Spleen (tissue), 11 donors: Measurements from ENCODE around the gene RNF152. TPM values are rescaled to one million over a fixed set of nuclear protein-coding genes. Genes with fewer than 3 reads are reported as not detected.

Experiments used
- DNase-seq: peaks from one replicate; pipeline ENCODE4 v3.0.0-alpha.2; 2020
- H3K27ac ChIP-seq, 8 donors: fragments of 200-600 bp; sonication (generic) in 7 of 8; 1 replicate in 4 of 8; 2 replicates in 4 of 8; pipeline versions ENCODE4 v1.5.0 to v1.8.0; 2016 to 2021; ENCODE audit warnings: inconsistent platforms in 4 of 8, mild to moderate bottlenecking in 4 of 8, moderate library complexity in 1 of 8
- H3K27me3 ChIP-seq, 7 donors: fragments of 200-600 bp; sonication (generic) in 6 of 7; replicated peaks in 1 of 7; 1 replicate in 4 of 7; 2 replicates in 3 of 7; pipeline versions ENCODE4 v1.5.0 to v1.8.0; 2016 to 2021; ENCODE audit warnings: inconsistent platforms in 3 of 7, mild to moderate bottlenecking in 1 of 7
- H3K36me3 ChIP-seq, 6 donors: fragments of 200-600 bp; sonication (generic) in 5 of 6; 1 replicate in 4 of 6; 2 replicates in 2 of 6; pipeline versions ENCODE4 v1.5.0 to v1.8.0; 2016 to 2021; ENCODE audit warnings: inconsistent platforms in 2 of 6
- H3K4me1 ChIP-seq, 6 donors: fragments of 200-600 bp; sonication (generic) in 5 of 6; 1 replicate in 3 of 6; 2 replicates in 3 of 6; pipeline versions ENCODE4 v1.5.0 to v1.8.0; 2016 to 2021; ENCODE audit warnings: inconsistent platforms in 3 of 6
- H3K4me3 ChIP-seq, 8 donors: fragments of 200-600 bp; sonication (generic) in 7 of 8; 1 replicate in 4 of 8; 2 replicates in 4 of 8; pipeline versions ENCODE4 v1.5.0 to v1.8.0; 2016 to 2021; ENCODE audit warnings: inconsistent platforms in 4 of 8, mild to moderate bottlenecking in 4 of 8, moderate library complexity in 2 of 8
- H3K9me3 ChIP-seq, 8 donors: fragments of 200-600 bp; sonication (generic) in 7 of 8; 1 replicate in 4 of 8; 2 replicates in 4 of 8; pipeline versions ENCODE4 v1.5.0 to v1.8.0; 2016 to 2021; ENCODE audit warnings: inconsistent platforms in 4 of 8
- POLR2A ChIP-seq, 3 donors: fragments of 450-650 bp; IDR thresholded peaks; one replicate each; pipeline ENCODE4 v1.5.1; 2017; ENCODE audit warnings: antibody characterized with exemption in 3 of 3, mild to moderate bottlenecking in 1 of 3
- POLR2AphosphoS5 ChIP-seq, 3 donors: sonication (generic); formaldehyde crosslinking; IDR thresholded peaks; one replicate each; pipeline ENCODE4 v1.5.1; 2017; ENCODE audit warnings: antibody characterized with exemption in 3 of 3
- WGBS, 5 donors: extraction: QIAGEN DNeasy Blood & Tissue Kit in 3 of 5; methylation state at CpG; one replicate each; pipeline versions ENCODE4 v1.1.5 to v1.1.7; 2013 to 2018; 5-methylcytosine and 5-hydroxymethylcytosine counted together
- intact Hi-C: fragments of 100-400 bp; cut with DNase I; formaldehyde crosslinking; loops from one replicate; pipeline ENCODE4 v1.15.0; 2023; ENCODE audit warnings: low total_unique reads
- polyA plus RNA-seq, 3 donors: library from polyadenylated mRNA; stranded (reverse); fragments of 200-250 nt; gene quantifications; one replicate each; pipeline ENCODE4 v1.2.1, GENCODE V29; 2013
- total RNA-seq, 7 donors: library from RNA; depleted of rRNA in 3 of 7; stranded (reverse); fragments of >200 nt in 3 of 7; fragmentation: NEBNext Ultra II Directional in 4 of 7; extraction: Animal tissue kit (Norgen Biotek cat#: 25700) in 4 of 7; gene quantifications; one replicate each; pipeline versions ENCODE4 v1.1.0 to v1.2.1, GENCODE V29; 2016 to 2021
- TF ChIP-seq, protein P1 (sequence below), 11 experiments: fragments of 200-600 bp in 7 of 11; fragments of 450-650 bp in 4 of 11; sonication (generic) in 4 of 11; IDR thresholded peaks in 8 of 11; conservative IDR thresholded peaks in 3 of 11; 1 replicate in 7 of 11; 2 replicates in 4 of 11; pipeline versions ENCODE4 v1.4.0 to v1.8.0; 2016 to 2021; ENCODE audit warnings: antibody characterized with exemption in 11 of 11, inconsistent platforms in 4 of 11, mild to moderate bottlenecking in 1 of 11
- donor health status: healthy with polysubstance abuse.
- donor health status: DM: no; HTN: no; CAD: no; lungs with moderate emphysema.
- donor health status: DM: no; HTN: no; CAD: no.
- donor health status: Bipolar disorder and iron deficiency.
- donor health status: healthy.
- donor health status: DM: no; HTN: no; CAD: no.
- donor health status: DM: yes; HTN: yes; CAD: no.

Gene RNF152
- total and polyA plus RNA-seq, 10 donors, result 0.15 to 7.1 (median 2.2) TPM

DNA sequence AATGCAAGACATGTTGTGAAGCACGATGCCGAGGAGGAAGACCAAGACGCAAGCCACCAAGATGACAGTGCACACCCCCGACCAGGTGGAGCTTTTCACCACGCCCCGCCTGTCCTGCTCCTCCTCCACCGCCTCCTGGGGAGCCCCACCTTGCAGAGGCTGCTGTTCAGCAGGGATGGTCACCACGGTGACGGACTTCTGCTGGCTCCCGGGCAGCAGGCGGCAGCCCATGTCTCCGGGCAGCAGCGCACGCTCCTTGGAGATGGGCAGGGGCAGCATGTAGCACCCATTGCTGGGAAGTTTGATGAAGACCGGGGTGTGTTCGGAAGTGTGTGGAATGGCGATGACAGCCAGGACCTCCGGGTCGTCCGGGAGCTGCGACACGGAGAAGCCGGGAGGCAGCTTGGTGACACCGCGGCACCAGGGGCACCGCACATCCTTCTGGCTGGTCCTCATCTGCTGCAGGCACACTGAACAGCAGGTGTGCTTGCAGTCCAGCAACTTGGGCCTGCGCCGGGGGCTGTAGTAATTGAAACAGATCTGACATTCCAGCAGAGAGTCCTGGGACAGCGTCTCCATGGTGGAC, 76.8 kb downstream of the RNF152 start:
- WGBS, 5 donors, result 94 to 97% (median 95%) methylated on average over 22 to 29 of the region's 29 CpGs
- no peaks in the 10 kb centered on the region for H3K4me1 ChIP-seq
- TF ChIP-seq POLR2AphosphoS5 (IDR thresholded peaks at IDR 0.05) (no peak), POLR2A (IDR thresholded peaks at IDR 0.05) (no peak)
- TF ChIP-seq, protein P1, sequence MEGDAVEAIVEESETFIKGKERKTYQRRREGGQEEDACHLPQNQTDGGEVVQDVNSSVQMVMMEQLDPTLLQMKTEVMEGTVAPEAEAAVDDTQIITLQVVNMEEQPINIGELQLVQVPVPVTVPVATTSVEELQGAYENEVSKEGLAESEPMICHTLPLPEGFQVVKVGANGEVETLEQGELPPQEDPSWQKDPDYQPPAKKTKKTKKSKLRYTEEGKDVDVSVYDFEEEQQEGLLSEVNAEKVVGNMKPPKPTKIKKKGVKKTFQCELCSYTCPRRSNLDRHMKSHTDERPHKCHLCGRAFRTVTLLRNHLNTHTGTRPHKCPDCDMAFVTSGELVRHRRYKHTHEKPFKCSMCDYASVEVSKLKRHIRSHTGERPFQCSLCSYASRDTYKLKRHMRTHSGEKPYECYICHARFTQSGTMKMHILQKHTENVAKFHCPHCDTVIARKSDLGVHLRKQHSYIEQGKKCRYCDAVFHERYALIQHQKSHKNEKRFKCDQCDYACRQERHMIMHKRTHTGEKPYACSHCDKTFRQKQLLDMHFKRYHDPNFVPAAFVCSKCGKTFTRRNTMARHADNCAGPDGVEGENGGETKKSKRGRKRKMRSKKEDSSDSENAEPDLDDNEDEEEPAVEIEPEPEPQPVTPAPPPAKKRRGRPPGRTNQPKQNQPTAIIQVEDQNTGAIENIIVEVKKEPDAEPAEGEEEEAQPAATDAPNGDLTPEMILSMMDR (IDR thresholded peaks at IDR 0.05 in 8 of 11, conservative IDR thresholded peaks at IDR 0.05 in 3 of 11), result no peak
- no peaks in the 10 kb centered on the region for H3K9me3 ChIP-seq
- no peaks in the 10 kb centered on the region for H3K27me3 ChIP-seq
- intact Hi-C loops, result no loop called here
- no peak overlapping the region for H3K27ac ChIP-seq
- H3K4me3 ChIP-seq, result no peak overlapping the region
- DNase-seq, result no peak
- peaks cover 0 to 7% (median 0%) of the 10 kb centered on the region in 6 donors for H3K36me3 ChIP-seq

DNA sequence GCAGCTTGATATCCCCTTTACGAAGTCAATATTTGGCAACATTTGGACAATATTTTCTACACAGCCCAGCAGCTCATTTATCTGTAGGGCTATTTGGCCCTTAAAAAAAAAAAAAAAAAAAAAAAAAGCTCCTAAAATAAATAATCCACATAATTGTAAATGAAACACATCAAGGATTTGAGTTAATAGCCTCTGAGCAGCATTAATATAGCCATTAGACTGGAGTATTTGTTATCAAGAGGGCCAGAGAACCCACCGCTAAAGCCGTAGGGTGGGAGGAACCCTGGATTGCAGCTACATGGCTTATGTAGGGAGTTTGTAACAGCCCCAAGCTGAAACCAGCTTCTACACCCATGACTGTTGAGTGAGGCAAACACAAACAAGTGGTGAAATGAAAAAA, 84.5 kb downstream of the RNF152 start:
- Histone ChIP-seq H3K27ac (no peak overlapping the region), H3K36me3 (no peaks in the 10 kb centered on the region), H3K4me1 (no peaks in the 10 kb centered on the region), H3K27me3 (no peaks in the 10 kb centered on the region), H3K9me3 (no peaks in the 10 kb centered on the region), H3K4me3 (no peak overlapping the region)
- intact Hi-C loops, result no loop called here
- TF ChIP-seq POLR2A (IDR thresholded peaks at IDR 0.05), result no peak
- TF ChIP-seq POLR2AphosphoS5 (IDR thresholded peaks at IDR 0.05), result no peak
- TF ChIP-seq, protein P1 (IDR thresholded peaks at IDR 0.05 in 8 of 11, conservative IDR thresholded peaks at IDR 0.05 in 3 of 11), result no peak
- DNase-seq, result no peak
- 92 to 96% (median 94%) methylated on average over 3 of the region's 3 CpGs for WGBS, 5 donors

DNA sequence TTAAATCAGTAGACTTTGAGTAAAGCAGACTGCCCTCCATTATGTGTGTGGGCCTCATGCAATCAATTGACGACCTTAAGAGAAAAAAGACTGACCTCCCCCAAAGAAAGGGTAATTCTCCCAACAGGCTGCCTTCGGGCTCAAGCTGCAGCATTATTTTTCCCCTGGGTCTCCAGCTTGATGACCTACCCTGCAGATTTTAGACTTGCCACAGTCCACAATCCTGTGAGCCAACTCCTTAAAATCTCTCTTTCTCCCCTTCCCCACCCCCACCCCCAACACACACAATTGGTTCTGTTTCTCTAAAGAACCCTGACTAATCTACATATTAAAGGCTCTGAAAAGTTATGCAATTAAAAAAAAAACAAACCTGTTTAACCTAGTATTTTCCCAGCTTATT, 89.4 kb downstream of the RNF152 start:
- intact Hi-C loops, result no loop called here
- Histone ChIP-seq H3K4me3 (no peak overlapping the region), H3K36me3 (no peaks in the 10 kb centered on the region), H3K4me1 (no peaks in the 10 kb centered on the region), H3K9me3 (peaks cover 0 to under 1% (median 0%) of the 10 kb centered on the region in 8 donors), H3K27ac (no peak overlapping the region), H3K27me3 (no peaks in the 10 kb centered on the region)
- DNase-seq, result no peak
- TF ChIP-seq, protein P1 (IDR thresholded peaks at IDR 0.05 in 8 of 11, conservative IDR thresholded peaks at IDR 0.05 in 3 of 11), result no peak
- no peak for TF ChIP-seq POLR2A (IDR thresholded peaks at IDR 0.05)
- TF ChIP-seq POLR2AphosphoS5 (IDR thresholded peaks at IDR 0.05), result no peak
- WGBS, 5 donors, result 64 to 86% (median 82%) methylated on average over 2 of the region's 2 CpGs

DNA sequence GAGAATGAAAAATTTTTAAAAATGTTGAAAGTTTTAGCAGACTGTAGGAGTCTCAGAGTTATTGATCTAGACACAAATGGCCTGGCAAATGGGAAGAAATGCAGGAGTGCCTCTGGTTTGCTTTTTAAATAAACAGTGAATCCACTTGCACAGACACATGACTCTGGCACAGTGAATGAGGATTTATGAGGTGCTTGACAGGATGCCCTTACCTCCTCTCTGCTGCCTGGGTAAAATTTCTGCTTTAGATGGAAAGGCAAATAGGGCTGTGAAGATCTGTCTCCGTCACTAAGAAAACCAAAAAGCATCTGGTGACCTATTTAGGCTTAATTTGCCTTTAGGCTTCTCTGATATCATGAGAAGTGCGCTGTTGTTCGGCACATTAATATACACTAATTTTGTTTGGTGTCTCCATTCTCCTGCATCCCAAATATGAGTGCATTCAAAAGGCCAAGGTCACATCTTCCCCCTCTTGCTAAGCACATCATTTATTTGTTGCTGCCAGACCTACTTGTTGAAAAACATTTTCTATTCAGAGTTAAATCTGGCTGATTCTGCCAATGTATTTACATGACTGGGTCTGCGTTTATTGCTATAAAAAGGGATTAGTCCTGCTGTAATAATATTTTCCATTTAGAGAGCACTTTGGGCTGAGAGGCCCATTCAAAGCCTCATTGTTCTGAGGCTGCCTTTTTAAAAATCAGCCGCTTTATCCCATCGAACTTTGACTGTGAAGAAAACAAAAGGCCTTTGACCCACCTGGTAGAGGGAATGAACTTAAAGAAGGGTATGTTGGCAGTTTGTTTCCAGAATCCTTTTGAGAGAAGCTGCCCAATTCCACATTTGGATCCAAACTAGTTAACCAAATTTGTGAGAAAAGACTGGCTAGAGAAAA, 94.9 kb downstream of the RNF152 start:
- intact Hi-C loops, result no loop called here
- Histone ChIP-seq H3K9me3 (peaks cover 0 to 11% (median 0%) of the 10 kb centered on the region in 8 donors), H3K27me3 (no peaks in the 10 kb centered on the region), H3K27ac (no peak overlapping the region), H3K4me3 (no peak overlapping the region), H3K36me3 (no peaks in the 10 kb centered on the region), H3K4me1 (no peaks in the 10 kb centered on the region)
- TF ChIP-seq POLR2AphosphoS5 (IDR thresholded peaks at IDR 0.05), result no peak
- TF ChIP-seq, protein P1 (IDR thresholded peaks at IDR 0.05 in 8 of 11, conservative IDR thresholded peaks at IDR 0.05 in 3 of 11), result no peak
- no peak for TF ChIP-seq POLR2A (IDR thresholded peaks at IDR 0.05)
- 89 to 93% (median 92%) methylated on average over 6 of the region's 6 CpGs for WGBS, 5 donors
- no peak for DNase-seq
